GM12874 (cell line): ENCODE data around the gene PLCB3.

ENCODE experiments used
- TF ChIP-seq, protein P1 (sequence below): IDR thresholded peaks from 2 replicates; pipeline ENCODE4 v1.5.1; 2011; ENCODE audit warnings: low read depth, mild to moderate bottlenecking, control low read depth, low read length, moderate library complexity; ENCODE audit not compliant: insufficient read depth

PLCB3 gene

DNA sequence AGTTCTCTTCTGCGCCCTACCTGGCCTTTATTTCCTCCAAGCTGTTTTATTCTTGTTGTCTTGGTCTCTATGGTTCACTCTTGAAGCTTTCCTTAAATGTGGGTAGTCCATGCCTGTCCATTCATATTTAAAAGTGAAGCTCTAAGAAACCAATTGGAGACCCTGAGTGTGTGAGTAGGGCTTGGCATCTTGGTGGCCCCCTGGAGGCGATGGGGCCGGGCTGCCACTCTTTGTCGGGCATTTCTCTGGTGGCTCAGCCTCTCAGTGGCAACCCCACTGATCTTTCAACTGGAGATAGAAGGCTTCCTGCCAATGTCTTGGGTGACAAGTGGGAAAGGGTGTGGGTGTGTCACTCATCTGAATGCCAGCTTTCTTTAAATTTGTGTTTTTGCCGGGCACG is 34.5 kb upstream of the PLCB3 start:
- TF ChIP-seq, protein P1, sequence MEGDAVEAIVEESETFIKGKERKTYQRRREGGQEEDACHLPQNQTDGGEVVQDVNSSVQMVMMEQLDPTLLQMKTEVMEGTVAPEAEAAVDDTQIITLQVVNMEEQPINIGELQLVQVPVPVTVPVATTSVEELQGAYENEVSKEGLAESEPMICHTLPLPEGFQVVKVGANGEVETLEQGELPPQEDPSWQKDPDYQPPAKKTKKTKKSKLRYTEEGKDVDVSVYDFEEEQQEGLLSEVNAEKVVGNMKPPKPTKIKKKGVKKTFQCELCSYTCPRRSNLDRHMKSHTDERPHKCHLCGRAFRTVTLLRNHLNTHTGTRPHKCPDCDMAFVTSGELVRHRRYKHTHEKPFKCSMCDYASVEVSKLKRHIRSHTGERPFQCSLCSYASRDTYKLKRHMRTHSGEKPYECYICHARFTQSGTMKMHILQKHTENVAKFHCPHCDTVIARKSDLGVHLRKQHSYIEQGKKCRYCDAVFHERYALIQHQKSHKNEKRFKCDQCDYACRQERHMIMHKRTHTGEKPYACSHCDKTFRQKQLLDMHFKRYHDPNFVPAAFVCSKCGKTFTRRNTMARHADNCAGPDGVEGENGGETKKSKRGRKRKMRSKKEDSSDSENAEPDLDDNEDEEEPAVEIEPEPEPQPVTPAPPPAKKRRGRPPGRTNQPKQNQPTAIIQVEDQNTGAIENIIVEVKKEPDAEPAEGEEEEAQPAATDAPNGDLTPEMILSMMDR = no peak

DNA sequence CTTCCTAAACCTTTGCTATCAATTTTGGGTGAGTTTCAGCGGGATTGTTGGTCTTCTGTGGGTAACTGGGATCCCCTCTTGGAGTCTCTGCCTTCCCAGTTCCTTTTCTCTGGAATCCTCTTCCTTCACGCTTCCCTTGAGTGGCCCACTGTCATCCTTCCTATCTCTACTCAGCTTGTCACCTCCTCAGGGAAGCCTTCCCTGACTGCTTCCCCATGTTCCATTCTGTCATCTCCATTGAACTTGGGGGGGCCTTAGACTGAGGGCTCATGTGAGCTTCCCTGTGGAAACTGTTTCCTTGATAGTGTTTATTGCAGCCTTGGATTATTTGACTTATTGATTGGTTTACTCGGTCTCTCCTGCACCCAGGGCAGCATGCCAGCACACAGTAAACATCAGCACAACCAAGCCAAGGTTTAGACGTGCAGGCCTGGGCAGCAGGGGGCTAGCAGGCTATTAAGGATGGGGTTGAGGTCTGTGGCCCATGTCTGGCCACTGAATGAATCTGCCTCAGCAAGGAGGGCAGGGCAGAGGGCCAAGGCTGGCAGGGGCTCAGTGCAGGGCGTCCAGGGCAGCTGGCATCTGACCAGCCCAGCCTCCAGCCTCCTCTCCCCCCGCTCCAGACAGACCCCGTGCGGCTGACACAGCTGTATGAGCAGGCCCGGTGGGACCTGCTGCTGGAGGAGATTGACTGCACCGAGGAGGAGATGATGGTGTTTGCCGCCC is 32.5 kb upstream of the PLCB3 start:
- TF ChIP-seq, protein P1 = no peak

- TF ChIP-seq, protein P1 = no peak
These were observed 32.0 kb upstream of the PLCB3 start for GRCh38 chr11:64219354-64219684.

DNA sequence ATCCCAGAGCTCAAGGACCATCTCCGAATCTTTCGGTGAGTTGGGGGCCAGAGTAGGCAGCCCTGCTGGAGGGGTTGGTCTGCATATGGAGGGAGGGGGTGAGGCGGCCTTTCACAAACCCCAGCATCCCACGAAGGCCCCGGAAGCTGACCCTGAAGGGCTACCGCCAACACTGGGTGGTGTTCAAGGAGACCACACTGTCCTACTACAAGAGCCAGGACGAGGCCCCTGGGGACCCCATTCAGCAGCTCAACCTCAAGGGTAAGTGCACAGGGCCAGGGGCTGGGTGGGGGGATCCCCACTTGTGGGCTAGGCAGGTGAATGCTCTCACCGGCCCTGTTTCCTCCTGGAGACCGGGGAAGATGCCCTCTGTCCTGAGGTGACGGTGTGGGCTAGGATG is 31.6 kb upstream of the PLCB3 start:
- TF ChIP-seq, protein P1 = no peak

DNA sequence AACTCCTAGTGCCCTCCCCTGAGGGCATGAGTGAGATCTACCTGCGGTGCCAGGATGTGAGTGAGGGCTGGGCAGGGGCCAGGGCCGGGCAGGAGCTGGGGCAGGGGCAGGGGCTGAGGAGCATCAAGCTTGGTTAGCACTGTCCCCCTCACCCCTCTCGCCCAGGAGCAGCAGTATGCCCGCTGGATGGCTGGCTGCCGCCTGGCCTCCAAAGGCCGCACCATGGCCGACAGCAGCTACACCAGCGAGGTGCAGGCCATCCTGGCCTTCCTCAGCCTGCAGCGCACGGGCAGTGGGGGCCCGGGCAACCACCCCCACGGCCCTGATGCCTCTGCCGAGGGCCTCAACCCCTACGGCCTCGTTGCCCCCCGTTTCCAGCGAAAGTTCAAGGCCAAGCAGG is 31.1 kb upstream of the PLCB3 start:
- TF ChIP-seq, protein P1 = no peak

DNA sequence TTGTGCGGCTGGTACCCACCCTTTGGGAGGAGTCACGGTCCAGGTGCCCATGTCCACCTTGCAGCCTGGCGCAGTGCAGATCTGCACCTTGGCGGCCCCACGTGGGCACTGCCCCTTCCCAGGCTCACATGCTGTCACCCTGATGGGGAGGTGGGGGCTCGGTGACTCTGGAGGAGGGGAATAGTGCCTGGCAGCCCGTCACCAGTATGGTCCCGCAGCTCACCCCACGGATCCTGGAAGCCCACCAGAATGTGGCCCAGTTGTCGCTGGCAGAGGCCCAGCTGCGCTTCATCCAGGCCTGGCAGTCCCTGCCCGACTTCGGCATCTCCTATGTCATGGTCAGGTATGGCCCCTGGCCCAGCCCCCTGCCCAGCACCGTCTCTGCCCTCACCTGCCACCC is 30.5 kb upstream of the PLCB3 start:
- TF ChIP-seq, protein P1 = no peak

- TF ChIP-seq, protein P1 = no peak
These were observed 28.7 kb upstream of the PLCB3 start for GRCh38 chr11:64222651-64223000.
